ENCODE measurements around the gene CCDC138. TPM values are rescaled to one million over a fixed set of nuclear protein-coding genes. Genes with fewer than 3 reads are reported as not detected.
"Not testable (repeated sequence)": the region's sequence is repeated elsewhere in the genome, so short reads cannot be mapped to it uniquely, and the experiment has no call there.

The CCDC138 gene, protein sequence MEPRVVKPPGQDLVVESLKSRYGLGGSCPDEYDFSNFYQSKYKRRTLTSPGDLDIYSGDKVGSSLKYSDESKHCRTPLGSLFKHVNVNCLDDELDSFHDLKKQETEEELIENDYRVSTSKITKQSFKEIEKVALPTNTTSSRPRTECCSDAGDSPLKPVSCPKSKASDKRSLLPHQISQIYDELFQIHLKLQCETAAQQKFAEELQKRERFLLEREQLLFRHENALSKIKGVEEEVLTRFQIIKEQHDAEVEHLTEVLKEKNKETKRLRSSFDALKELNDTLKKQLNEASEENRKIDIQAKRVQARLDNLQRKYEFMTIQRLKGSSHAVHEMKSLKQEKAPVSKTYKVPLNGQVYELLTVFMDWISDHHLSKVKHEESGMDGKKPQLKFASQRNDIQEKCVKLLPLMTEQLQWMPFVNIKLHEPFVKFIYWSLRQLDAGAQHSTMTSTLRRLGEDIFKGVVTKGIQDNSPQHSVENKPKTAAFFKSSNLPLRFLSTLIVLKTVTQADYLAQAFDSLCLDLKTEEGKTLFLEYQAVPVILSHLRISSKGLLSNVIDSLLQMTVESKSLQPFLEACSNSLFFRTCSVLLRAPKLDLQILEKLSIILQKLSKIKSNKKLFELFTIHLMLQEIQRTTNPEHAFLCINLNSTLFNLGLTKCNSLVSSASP
- 1 to 10 TPM; 2.0 to 4.0 (median 2.9) TPM for total RNA-seq

DNA sequence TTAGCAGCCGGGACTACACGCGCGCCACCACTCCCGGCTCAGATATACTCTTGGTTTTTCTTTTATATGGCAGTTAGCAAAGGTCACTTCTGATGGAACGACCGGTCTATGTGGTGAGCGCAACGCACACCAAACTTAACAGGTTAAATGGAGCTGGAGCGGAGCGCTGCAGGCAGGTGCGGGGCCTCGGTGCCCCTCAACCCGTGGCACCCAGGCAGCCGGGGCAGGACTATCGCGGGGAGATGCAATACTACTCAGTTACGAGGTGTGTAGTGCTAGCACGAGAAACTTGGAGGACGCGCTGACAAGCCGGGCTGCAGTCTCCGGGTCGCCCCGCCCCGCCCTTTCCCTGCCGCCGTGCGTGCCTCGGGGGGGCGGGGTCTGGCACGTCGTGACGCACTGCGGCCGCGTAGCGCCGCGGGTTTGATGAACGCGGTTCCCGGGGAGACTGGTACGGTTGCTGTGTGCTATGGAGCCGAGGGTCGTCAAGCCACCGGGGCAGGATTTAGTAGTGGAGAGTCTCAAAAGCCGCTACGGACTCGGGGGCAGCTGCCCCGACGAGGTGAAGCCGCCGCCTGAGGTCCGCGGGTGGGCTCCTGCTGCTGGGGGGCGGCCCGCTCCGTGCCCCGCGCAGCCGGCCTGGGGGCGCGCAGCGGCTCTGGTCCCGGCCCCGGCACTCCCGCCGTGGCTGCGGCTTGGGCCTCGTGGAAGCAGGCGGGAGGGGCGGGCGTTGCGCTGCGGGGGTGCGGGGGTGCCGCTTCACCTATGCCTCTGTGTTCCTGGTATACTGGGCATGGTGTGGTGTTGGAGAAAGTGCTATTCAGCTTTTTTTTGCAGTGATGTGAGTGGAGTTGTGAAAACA is at the start of gene CCDC138:
Gene CCDC138, plus strand, starts transcription at position 418 of the 862 bp plus-strand sequence. Its CDS starts 52 bp downstream, at position 470.
- peak within 1 kb of the TSS; percentile 79 for H3K4me3 ChIP-seq (ENCODE audit: low read depth, poor library complexity, severe bottlenecking)
- DNase-seq (ENCODE audit: low spot score in 2 of 2) = peak; percentile 72 to 96
- WGBS, 2 donors = 0% methylated on average over 54 to 67 of the region's 78 CpGs
- no peak for TF ChIP-seq POLR2A (IDR thresholded peaks at IDR 0.05)
- TF ChIP-seq, protein P1, sequence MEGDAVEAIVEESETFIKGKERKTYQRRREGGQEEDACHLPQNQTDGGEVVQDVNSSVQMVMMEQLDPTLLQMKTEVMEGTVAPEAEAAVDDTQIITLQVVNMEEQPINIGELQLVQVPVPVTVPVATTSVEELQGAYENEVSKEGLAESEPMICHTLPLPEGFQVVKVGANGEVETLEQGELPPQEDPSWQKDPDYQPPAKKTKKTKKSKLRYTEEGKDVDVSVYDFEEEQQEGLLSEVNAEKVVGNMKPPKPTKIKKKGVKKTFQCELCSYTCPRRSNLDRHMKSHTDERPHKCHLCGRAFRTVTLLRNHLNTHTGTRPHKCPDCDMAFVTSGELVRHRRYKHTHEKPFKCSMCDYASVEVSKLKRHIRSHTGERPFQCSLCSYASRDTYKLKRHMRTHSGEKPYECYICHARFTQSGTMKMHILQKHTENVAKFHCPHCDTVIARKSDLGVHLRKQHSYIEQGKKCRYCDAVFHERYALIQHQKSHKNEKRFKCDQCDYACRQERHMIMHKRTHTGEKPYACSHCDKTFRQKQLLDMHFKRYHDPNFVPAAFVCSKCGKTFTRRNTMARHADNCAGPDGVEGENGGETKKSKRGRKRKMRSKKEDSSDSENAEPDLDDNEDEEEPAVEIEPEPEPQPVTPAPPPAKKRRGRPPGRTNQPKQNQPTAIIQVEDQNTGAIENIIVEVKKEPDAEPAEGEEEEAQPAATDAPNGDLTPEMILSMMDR (IDR thresholded peaks at IDR 0.05) = no peak
- intact Hi-C loops (cut with DNase I; ENCODE audit: low total_unique reads) = no loop called here

DNA sequence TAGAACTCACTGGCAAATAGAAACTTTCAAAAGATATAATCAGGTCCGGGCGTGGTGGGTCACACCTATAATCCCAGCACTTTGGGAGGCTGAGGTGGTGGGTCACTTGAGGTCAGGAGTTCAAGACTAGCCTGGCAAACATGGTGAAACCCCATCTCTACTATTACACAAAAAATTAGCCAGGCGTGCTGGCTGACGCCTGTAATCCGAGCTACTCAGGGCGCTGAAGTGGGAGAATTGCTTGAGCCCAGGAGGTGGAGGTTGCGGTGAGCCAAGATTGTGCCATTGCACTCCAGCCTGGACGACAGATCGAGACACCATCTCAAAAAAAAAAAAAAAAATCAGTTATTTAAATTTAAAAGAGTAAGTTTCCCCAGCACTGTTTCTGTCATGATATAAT is 28.6 kb upstream of the CCDC138 start:
- DNase-seq (ENCODE audit: low spot score in 2 of 2); H3K4me3 ChIP-seq (ENCODE audit: low read depth, poor library complexity, severe bottlenecking); intact Hi-C loops (cut with DNase I; ENCODE audit: low total_unique reads): not testable (repeated sequence)
- 93 to 98% methylated on average over 9 of the region's 9 CpGs for WGBS, 2 donors

DNA sequence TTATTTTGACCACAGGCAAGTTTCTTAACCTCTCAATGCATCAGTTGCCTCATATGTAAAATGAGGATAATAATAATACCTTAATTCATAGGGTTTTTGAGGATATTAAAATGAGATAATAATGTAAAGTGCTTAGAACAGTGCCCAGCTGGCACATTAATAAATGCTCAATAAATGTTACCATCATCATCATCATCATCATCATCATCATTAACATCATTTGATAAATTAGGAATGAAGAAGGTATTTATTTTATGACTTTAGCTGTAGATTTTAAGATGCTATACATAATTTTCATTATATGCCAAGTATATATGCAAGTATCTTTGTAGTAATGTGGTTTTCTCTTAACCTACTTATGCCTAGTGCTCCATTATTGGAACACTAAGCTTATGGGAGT is 24.0 kb upstream of the CCDC138 start:
- H3K4me3 ChIP-seq (ENCODE audit: low read depth, poor library complexity, severe bottlenecking); DNase-seq (ENCODE audit: low spot score in 2 of 2); intact Hi-C loops (cut with DNase I; ENCODE audit: low total_unique reads): not testable (repeated sequence)

DNA sequence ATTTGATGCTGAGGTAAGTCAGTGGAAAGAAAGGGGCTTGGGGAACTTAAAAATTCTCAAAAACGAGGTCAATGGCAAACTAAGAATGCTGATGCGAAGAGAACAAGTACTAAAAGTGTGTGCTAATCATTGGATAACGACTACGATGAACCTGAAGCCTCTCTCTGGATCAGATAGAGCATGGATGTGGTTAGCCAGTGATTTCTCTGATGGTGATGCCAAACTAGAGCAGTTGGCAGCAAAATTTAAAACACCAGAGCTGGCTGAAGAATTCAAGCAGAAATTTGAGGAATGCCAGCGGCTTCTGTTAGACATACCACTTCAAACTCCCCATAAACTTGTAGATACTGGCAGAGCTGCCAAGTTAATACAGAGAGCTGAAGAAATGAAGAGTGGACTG is 19.9 kb upstream of the CCDC138 start:
- H3K4me3 ChIP-seq (ENCODE audit: low read depth, poor library complexity, severe bottlenecking); DNase-seq (ENCODE audit: low spot score in 2 of 2); intact Hi-C loops (cut with DNase I; ENCODE audit: low total_unique reads): not testable (repeated sequence)
- 85% methylated on average over 4 to 5 of the region's 5 CpGs for WGBS, 2 donors

DNA sequence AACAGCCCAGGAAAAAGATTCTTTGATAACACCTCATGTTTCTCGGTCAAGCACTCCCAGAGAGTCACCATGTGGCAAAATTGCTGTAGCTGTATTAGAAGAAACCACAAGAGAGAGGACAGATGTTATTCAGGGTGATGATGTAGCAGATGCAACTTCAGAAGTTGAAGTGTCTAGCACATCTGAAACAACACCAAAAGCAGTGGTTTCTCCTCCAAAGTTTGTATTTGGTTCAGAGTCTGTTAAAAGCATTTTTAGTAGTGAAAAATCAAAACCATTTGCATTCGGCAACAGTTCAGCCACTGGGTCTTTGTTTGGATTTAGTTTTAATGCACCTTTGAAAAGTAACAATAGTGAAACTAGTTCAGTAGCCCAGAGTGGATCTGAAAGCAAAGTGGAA is 18.7 kb upstream of the CCDC138 start:
- DNase-seq (ENCODE audit: low spot score in 2 of 2); H3K4me3 ChIP-seq (ENCODE audit: low read depth, poor library complexity, severe bottlenecking); intact Hi-C loops (cut with DNase I; ENCODE audit: low total_unique reads): not testable (repeated sequence)
- WGBS, 2 donors = 87 to 92% methylated on average over 1 to 2 of the region's 2 CpGs

DNA sequence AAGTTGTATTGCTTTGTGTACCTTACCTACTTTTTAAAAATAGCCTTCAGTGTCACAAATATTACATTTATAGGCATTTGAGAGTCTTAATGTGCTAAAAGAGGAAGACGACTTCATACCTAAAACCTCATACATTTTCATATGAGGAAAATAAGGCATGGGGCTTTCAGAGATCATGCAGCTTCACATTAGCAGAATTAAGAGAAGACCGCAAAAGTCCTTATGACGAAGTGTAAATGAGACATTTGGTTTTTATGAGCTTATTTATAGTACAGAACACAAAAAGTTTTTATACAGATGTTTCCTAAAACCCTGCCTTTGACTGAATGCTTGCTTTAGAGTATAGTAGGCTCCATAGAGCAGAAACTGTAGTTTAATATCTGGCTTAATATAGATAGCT is 10.1 kb upstream of the CCDC138 start:
- H3K4me3 ChIP-seq (ENCODE audit: low read depth, poor library complexity, severe bottlenecking) = no peak overlapping the region
- intact Hi-C loops (cut with DNase I; ENCODE audit: low total_unique reads) = no loop called here
- WGBS, 2 donors = 82 to 89% methylated on average over 3 of the region's 3 CpGs
- TF ChIP-seq, protein P1 (IDR thresholded peaks at IDR 0.05) = no peak
- DNase-seq (ENCODE audit: low spot score in 2 of 2) = no peak

DNA sequence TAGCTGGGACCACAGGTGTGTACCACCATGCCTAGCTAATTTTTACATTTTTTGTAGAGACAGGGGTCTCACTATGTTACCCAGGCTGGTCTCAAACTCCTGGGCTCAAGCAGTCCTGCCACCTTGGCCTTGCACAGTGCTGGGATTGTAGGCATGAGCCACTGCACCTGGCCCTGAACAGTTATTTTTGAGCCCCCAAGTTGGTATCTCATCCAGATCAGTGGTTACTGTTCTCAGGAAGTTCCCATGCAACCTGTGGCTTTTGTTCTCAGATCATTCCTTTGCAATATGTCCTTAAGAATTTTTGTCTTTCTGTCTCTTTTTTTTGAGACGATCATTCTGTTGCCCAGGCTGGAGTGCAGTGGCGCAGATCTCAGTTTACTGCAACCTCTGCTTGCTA is 7.7 kb upstream of the CCDC138 start:
- intact Hi-C loops (cut with DNase I; ENCODE audit: low total_unique reads) = no loop called here
- WGBS, 2 donors = 83 to 96% methylated on average over 2 of the region's 2 CpGs
- TF ChIP-seq, protein P1 (IDR thresholded peaks at IDR 0.05) = no peak
- TF ChIP-seq POLR2A (IDR thresholded peaks at IDR 0.05) = no peak
- no peak for DNase-seq (ENCODE audit: low spot score in 2 of 2)
- no peak overlapping the region for H3K4me3 ChIP-seq (ENCODE audit: low read depth, poor library complexity, severe bottlenecking)

Measured in lower leg skin (tissue), 4 donors.